ENCODE data around the gene PIK3R6.

PIK3R6 gene

DNA sequence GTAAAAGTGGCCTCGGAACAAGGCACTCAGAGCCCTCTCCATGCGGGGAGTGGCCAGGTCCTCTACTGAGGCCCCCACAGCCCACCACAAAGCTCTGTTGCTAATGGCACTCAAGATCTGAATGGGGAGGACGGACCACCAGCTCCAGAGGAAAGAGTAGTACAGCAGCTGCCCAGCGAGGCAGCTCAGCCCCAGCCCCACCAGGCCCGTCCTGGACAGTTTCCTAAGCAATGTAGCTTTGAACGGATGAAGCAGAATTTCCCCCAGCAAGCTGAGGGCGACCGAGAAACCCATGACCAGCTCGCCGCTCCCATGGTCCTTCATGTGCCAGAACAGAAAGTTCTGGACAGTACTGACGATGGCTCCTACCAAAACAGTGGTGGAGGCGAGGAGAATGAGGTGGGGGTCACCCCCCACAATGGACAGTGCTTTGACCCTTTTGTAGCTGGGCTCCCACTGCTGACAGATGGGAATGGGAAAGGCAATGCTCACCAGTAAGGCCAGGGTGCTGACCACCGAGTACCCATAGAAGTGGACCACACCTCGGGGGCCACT is 69.8 kb downstream of the PIK3R6 start:
- no peak for DNase-seq (ENCODE audit: low read depth)

DNA sequence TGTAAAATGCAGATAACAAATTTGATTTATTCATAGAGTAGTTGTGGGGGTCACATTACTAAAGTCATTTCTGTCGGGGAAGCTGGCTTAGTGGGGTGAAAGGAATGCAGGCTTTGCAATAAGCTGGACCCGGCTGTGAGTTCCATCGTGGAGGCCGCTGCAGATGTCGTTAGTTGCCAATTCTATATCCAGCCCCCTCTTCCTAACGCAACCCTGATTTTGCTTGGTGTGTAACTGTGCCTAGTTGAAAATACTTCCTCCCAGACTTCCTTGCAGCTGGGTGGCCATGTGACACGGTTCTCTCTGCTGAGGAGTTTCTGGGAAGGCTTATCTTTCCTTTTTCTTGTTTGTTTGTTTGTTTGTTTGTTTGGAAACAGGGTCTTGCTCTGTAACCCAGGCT is 72.8 kb downstream of the PIK3R6 start:
- DNase-seq (ENCODE audit: low read depth) = no peak

DNA sequence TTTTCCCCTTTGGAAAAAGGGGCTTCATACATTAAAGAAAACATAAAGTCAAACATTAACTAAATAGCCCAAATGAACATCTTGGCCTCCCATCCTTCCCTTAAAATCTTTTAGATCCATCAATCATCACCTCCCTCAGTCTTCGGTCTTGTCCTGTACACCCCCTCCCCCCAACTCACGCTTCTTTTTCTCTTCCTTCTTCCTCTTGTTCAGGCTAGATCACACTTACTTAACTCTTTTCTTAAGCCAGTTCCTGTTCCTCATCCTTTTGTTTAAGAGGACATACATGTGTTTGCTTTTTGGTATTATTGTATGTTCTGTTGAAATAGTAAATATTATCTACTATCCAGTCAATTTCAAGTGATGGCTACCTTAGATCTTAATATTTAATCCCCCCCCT is 73.8 kb downstream of the PIK3R6 start:
- no peak for DNase-seq (ENCODE audit: low read depth)

GRCh38 chr17:8792646-8793045 is 74.8 kb downstream of the PIK3R6 start:
- no peak for DNase-seq (ENCODE audit: low read depth)

DNA sequence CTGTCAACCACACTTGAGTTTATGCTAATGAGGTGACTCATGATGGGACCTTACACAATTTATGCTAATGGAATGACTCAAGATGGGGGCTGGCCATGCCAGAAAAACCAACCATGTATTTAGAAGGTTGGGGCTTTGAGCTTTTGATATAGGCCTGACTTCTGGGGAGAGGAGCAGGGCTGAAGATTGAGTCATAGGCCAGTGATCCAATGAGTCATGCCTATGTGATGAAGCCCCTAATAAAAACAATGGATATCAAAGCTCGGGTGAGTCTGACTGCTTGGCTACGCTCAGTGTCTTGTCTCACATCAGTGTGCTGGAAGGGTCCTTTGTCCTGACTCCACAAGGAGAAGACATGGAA is 75.6 kb downstream of the PIK3R6 start:
- DNase-seq (ENCODE audit: low read depth) = no peak

- no peak for DNase-seq (ENCODE audit: low read depth)
Observed at GRCh38 chr17:8791248-8791909, 76.1 kb downstream of the PIK3R6 start.

- no peak for DNase-seq (ENCODE audit: low read depth)
Observed at GRCh38 chr17:8789743-8790142, 77.7 kb downstream of the PIK3R6 start.

GRCh38 chr17:8788998-8789397 is 78.5 kb downstream of the PIK3R6 start:
- DNase-seq (ENCODE audit: low read depth) = no peak

DNA sequence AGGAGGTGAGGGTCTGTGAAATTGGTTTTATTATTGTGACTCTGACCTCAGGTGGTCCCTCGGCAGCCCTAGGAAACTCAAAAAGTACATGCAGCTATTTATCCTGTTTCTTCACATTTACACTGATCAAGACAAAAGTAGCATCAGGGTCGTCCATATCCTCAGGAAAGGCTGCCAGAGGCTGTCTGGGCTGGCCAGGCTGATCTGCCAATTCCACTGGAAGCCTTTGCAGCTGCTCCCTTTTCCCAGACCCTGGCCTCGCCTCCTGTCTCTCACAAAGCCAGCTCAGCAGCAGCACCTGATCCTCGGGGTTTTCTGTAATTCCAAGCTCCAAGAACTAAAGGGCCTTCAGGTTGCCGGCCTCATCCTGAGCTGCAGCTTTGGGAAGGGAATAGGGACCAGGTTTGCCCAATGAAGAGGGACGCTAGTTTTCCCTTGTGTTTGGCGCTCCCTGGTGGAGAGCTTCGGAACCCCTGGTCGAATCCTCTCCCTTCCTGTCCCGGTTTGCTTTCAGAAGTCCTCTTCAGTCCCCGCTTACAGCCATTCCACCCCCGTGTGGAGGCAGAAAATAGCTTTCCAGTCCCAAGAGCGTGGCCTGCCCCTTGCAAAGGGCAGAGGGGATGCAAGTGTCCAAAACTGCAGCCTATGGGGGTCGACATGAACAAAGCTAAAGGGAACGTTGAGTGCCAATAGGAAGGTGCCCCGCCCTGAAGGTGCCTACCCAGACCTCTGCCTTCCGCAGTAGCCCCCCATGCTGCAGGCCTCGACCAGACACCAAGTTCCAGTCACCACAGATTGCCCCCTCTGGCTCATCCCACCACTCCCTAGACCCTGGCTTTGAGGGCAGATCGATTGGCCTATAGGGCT is 81.7 kb downstream of the PIK3R6 start:
- DNase-seq (ENCODE audit: low read depth) = no peak

DNA sequence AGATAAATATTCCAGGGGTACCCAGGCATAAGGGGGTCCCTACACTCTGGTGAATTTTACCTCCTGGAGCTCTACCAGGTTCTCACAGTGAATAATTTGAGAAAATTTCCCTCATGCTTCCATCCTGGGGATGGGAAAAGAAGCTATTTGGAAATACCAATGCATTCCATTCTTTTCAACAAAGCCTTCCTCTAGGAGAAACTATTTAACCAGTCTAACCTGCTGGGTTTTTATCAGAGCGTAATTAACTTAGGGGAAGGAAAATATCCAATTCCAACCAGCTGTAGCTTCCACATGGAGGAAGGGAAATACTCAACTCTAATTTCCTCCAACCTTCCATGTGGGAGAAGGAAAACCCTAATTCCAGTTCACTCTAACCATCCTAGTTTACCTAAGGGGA is 85.3 kb downstream of the PIK3R6 start:
- DNase-seq (ENCODE audit: low read depth) = no peak

GRCh38 chr17:8781776-8782175 is 85.7 kb downstream of the PIK3R6 start:
- no peak for DNase-seq (ENCODE audit: low read depth)

DNA sequence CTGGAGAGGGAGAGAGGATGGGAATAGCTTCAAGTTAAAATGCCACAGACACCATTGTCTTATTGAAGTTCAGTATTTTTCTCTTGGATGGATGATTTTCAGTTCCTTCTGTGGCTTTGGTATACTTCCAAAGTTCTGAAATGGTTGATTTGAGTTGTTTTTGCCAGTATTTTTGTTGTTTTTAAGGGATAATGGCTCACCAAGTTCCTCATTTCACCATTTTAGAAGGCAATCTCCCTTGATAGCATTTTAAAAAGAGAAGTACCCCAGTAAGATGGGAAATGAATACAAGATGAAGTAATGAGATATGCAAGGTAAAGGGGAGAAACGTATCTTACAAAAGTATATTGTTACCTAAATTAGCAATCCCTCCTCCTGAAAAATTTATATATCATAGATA is 90.6 kb downstream of the PIK3R6 start:
- DNase-seq (ENCODE audit: low read depth) = no peak

DNA sequence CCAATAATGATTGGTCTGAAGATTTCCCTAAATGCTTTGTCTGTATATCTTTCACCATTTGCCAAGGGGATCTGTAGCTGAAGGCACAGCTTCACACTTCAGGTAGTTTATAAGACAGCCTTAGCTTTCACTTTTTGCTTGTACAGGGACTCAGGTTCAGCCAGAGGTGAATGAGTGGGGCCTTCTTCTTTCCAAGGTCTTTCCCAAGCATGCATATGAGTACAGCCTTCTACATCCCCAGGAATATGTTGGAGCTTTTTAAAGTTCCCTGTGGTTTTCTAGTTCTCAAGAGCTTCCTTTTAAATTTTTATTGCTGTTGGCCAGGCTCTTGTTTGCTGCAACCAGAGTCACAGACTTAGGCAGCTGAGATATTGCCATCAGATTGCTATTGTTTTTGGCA is 91.2 kb downstream of the PIK3R6 start:
- no peak for DNase-seq (ENCODE audit: low read depth)

DNA sequence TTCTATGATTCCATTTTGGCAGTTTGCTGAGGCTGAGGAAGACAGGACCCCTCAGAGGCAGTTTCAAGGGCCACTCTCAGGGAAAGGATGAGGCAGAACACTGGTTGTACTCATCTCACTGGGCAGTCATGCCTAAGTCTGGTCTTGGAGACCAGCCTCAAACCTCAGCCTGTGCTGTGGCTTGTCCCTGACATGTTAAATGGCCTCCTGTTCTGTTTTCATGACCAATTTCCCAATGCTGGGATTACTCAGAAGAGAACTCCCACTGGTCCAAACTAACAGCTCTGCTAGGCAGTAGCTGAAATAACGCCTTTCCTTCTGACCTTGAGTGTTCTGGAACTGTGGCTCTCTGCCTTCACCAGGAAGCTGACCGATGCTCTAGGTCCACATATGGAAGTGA is 100.7 kb downstream of the PIK3R6 start:
- no peak for DNase-seq (ENCODE audit: low read depth)

DNA sequence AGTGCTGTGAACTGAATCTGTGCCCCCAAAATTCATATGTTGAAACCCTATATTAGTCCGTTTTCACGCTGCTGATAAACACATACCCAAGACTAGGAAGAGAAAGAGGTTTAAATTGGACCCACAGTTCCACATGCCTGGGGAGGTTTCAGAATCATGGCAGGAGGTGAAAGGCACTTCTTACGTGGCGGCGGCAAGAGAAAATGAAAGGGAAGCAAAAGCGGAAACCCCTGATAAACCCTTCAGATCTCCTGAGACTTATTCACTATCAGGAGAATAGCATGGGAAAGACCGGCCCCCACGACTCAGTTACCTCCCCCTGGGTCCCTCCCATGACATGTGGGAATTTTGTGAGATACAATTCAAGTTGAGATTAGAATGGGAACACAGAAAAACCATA is 105.5 kb downstream of the PIK3R6 start:
- DNase-seq (ENCODE audit: low read depth) = no peak

GRCh38 chr17:8758137-8758596 is 109.3 kb downstream of the PIK3R6 start, which contains the start of gene SPDYE4:
SPDYE4 (minus strand) TSS chr17:8758546; CDS start chr17:8758382, 164 bp downstream.
- no peak for DNase-seq (ENCODE audit: low read depth)

- no peak for DNase-seq (ENCODE audit: low read depth)
Observed at GRCh38 chr17:8757189-8757588, 110.3 kb downstream of the PIK3R6 start.

GRCh38 chr17:8755590-8756255 is 111.8 kb downstream of the PIK3R6 start:
- no peak for DNase-seq (ENCODE audit: low read depth)

DNA sequence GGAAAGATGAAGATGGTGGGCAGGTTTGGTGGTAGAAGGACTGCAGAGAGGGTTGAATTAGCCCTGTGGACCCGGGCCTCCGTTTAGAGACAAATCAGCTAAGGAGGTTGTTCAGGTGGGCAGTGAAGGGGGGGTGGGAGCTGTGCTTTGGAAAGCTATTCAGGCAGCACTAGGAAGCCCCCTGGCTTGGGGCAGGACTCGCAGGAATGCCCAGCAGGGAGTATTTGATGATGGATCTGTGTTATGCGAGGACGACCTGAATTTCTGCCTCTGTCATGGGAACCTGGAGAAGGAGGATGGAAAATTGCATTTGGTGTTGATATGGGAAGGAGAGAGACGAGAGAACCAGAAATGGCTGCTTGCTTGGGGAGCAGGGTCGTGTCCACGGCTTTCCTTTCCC is 112.6 kb downstream of the PIK3R6 start:
- no peak for DNase-seq (ENCODE audit: low read depth)

GRCh38 chr17:8753976-8754440 is 113.5 kb downstream of the PIK3R6 start:
- DNase-seq (ENCODE audit: low read depth) = no peak

- no peak for DNase-seq (ENCODE audit: low read depth)
Observed at GRCh38 chr17:8753136-8753975, 114.1 kb downstream of the PIK3R6 start.

All from T-helper 22 cell (primary cell).